NCI-H1048 (cell line): ENCODE measurements around the gene NTN5.

Experiments used
- DNase-seq: peaks from one replicate; lab custom pipeline; 2025; lab: John Stamatoyannopoulos, UW

The NTN5 gene

GRCh38 chr19:48614436-48615230 lies 58.2 kb downstream of the NTN5 start, which contains the start of gene FAM83E:
TSS of gene FAM83E (minus strand) at chr19:48615076. CDS start at chr19:48613372, 1,704 bp downstream.
- no peak for DNase-seq

GRCh38 chr19:48613852-48614435 lies 58.9 kb downstream of the NTN5 start:
- no peak for DNase-seq

GRCh38 chr19:48613024-48613851 lies 59.6 kb downstream of the NTN5 start:
- no peak for DNase-seq

GRCh38 chr19:48611872-48612271 lies 60.9 kb downstream of the NTN5 start:
- no peak for DNase-seq
